ENCODE results near the gene ADORA2B.
A peak's percentile ranks its signal among the peaks of the same experiment; 100 is the strongest.

The ADORA2B gene

GRCh38 chr17:15999141-15999973 is 54.4 kb downstream of the ADORA2B start, which contains the start of the genes TTC19 and ZSWIM7:
Gene TTC19 (plus strand): TSS chr17:15999824. CDS start chr17:15999849, 25 bp downstream.
Gene ZSWIM7 (minus strand): TSS chr17:15999704. CDS start chr17:15999594, 110 bp downstream.
- DNase-seq, result peak; percentile 97

DNA sequence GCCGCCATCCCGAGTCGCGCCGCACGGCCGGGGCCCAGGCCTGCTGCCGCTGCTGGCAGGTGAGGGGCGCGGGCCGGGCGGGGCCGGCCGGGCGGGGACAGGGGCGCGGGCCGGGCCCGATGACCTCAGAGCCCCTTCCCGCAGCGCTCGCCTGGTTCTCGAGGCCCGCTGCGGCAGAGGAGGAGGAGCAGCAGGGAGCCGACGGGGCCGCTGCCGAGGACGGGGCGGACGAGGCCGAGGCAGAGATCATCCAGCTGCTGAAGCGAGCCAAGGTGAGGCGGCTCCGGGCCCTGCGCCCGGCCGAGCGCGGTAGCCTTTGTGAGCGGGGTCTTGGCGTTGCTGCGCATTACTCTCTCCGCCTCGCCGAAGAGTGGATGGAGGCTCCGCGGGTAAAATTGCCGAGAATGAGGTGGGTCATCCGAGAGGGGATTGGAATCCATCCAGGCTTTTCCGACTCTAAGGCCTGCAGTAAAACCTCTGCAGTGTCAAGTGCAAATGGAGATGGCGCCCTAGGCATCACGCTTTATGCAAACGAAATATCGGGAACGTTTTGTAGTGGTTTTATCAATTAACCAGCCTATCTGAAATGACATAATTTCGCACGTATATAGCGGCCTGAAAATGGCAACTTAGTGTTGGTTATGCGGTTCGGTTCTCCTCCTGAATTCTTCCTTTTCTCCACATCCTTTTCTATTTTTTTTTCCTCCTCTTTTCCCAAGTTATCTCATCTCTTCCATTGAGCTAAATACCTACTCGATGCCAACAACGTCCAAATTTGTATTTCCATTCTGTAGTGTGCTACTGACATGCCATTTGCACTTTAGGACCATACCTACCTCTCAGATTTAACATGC is 55.3 kb downstream of the ADORA2B start:
- no peak for DNase-seq

DNA sequence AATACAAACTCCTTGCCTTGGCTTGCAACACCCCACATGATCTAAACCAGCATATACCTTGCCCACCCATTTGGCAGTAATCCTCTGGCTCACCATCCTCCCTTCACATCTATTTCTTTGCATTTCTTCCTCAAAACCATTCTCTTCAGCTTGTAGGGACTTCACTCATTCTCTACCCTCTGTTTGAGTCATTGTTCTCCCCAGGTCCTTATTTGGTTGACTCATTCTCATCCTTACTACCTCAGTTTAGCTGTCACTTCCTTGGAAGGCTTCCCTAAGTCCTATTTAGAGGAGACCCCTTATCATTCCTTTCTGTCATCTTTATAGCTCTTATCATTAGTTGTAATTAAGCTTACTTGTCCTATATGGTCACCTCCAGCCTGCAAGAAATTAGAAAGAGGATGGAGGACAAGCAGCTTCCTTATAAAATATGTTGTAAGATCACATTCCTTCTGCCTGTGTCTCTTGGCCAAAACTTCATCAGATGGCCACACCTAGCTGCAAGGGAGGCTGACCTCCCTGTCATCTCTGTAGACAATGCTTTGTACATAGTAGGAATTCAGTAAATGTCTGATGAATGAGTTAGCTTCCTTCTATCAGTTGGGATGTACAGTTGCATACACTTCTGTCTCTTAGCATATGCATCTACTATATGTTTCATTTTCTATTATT is 56.4 kb downstream of the ADORA2B start:
- no peak for DNase-seq

DNA sequence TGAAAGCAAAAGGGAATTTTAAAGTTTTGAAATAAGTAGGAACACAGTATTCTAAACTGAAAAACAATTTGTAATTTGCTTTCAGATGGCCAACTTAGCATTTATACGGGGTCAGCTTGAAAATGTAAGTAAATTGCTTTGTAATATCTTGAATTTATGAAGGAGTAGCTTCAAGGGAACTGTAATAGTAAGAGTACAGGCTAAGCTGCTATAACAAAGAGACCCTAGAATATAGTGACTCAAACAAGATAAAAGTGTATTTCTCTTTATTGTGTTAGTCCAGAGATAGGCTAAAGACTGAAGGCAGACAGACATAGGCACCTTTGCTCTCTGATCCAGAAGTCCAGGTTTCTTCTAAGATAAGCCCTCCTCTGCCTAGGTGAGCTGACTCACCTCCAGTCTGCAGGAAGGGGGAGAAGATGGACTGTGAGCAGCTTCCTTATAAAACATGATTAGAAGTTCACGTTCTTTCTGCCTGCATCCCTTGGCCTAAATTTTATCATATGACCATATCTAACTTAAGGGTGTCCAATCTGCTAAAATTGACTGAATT is 57.9 kb downstream of the ADORA2B start:
- DNase-seq, result no peak

- no peak for DNase-seq
These were observed 58.9 kb downstream of the ADORA2B start for GRCh38 chr17:16003841-16004240.

DNA sequence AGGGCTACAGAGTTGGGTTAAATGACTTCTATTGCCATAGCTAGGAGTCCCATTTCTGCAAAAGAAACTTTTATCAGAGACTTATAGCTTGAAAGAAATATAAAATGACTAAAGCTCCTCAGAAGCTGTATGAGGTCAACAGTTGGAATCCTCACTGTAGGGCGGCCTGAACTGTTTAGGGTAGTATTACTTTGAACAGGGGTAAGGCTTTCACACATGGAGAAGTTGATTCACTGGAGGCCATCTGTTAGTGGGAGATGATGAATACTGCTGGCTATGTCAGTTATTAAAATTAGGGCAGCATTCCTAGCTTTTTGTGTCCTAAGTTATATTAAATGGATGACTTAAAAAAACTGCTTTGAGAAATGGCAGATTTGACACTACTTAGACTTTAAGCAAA is 60.7 kb downstream of the ADORA2B start:
- DNase-seq, result no peak

DNA sequence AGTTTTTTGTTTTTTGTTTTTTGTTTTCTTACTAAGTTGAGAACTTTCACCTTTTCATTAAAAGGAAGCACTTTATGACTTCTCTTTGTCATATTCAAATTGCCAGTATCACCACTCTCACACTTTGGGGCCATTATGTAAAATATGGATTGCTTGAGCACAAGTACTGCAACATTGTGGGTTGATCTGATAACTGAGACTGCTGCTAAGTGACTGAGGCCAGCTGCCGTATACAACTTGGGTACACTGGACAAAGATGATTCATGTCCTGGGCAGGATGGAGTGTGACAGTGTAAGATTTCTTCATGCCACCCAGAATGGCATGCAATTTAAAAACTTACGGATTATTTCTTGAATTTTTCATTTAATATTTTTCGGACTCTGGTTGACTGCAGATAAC is 62.5 kb downstream of the ADORA2B start:
- DNase-seq, result no peak

- no peak for DNase-seq
These were observed 69.0 kb downstream of the ADORA2B start for GRCh38 chr17:16013943-16014407.

DNA sequence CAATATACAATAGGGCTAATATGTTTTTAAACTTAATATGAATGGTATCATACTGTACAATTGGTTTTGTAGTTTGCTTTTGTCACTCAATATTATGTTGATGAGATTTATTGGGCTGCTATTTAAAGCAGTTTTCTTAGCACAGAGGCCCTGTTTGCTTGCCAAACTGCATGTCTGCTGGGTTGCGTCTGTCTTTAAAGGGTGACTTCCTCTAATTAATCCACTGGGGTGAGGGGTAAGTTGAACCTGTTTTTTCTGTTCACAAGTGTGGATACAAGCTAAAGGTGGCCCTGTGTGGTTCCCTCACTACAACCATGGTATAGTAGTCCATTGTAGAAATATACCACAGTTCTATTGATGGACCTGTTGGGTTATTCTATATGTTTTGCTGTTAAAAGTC is 74.4 kb downstream of the ADORA2B start:
- no peak for DNase-seq

GRCh38 chr17:16023881-16024280 is 79.0 kb downstream of the ADORA2B start:
- DNase-seq, result no peak

DNA sequence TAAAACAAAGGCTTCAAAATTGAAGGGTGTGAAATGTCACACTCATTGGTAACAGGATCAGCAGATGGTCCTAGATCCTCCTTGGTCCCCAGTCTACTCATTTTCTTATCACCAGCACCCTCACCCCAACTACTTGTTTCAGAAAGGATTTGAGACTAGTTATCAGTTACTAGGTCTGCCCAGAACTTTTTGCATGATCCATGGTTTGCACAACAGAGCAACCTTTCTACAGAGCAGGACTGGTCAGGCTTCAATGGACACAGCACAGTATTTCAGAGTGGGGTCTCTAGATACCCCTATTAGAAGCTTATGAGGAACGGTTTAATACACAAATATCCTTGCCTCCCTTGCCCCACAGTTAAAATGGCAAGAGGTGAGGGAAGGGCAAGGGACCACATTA is 80.3 kb downstream of the ADORA2B start:
- DNase-seq, result no peak
